HG03066 (cell line): ENCODE measurements around the gene NTM.

Experiments used
- ATAC-seq: cut with Tn5 transposase; IDR thresholded peaks from one replicate; pipeline ENCODE4 v1.9.1; 2021; ENCODE audit warnings: low read depth; ENCODE audit not compliant: unreplicated experiment

Gene NTM

DNA sequence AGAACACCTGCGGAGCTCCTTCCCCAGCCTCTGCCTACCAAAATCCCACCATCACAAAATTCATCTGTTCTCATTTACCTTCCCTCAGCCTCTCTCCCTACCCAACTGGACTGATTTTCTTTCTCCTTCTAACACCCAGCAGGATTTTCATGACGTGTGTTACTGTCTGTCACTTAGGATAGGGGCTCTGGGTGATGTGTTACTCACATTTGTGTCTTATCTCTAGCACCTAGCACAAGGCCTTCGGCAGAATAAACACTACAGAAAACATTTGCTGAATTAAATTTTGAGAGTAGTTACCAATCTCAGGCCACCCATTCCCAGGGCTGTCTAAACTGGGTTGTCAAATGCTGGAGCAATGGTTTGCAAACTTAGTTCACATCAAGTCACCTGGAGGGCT, 88.0 kb downstream of the NTM start:
- ATAC-seq, result no peak

DNA sequence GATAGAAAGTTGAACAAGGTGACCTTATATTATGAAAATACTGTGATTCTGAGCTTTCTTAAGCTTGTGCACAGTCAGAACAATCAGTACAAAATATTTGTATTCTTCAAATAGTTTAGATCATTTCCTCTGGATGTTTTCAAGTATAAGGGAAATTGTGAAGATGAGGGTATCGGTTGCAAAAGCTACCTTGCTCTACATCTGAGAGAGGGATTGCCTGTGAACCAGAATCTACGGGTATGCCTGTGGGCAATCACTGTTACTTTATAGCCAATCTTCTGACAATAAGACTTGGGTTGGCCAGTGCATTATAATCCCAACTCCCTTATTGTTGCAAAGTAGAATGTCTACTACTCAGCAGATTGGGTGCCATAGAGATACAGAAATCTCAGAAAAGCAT, 90.5 kb downstream of the NTM start:
- ATAC-seq, result no peak

GRCh38 chr11:131462622-131463021, 92.2 kb downstream of the NTM start:
- no peak for ATAC-seq

DNA sequence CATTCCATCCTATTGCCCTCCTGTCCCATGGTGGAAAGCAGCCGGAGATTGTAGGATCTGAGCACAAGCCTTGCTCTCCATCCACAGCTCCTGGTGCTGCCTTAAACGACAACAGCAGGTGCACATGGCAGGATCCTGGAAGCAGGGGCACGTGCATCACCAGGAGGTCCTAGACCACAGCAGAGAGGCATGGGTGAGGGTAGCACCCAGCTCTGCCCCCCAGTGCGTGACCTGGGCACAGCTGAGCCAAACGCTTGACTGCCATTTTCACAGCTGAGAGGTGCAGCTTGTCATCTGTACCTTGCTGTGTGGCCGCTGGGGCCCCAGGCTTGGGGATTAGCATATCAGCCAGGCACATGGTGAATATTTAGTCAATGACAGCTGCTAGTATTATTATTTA, 92.7 kb downstream of the NTM start:
- no peak for ATAC-seq

- no peak for ATAC-seq
Observed at GRCh38 chr11:131463649-131464425, 93.4 kb downstream of the NTM start.

- ATAC-seq, result no peak
Observed at GRCh38 chr11:131464461-131464860, 94.0 kb downstream of the NTM start.

DNA sequence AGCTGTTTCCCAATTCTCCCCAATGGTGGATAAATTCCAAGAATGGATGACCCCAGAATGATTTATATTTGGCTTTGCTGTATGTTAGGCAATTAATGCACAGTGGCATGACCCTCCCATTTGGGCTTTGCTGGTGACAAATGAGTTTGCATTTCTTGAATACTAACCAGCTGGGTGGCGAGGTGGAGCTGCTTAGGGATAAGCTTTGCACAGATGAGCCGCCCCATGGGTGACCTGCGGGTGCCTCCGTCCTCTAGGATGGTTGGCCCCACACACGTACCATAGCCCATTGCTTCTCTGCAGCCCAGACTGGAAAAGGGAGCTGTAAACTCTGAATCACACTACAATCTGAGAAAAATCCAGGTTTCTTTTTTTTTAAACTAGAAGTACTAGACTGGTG, 94.6 kb downstream of the NTM start:
- no peak for ATAC-seq

- no peak for ATAC-seq
Observed at GRCh38 chr11:131465746-131466145, 95.3 kb downstream of the NTM start.

DNA sequence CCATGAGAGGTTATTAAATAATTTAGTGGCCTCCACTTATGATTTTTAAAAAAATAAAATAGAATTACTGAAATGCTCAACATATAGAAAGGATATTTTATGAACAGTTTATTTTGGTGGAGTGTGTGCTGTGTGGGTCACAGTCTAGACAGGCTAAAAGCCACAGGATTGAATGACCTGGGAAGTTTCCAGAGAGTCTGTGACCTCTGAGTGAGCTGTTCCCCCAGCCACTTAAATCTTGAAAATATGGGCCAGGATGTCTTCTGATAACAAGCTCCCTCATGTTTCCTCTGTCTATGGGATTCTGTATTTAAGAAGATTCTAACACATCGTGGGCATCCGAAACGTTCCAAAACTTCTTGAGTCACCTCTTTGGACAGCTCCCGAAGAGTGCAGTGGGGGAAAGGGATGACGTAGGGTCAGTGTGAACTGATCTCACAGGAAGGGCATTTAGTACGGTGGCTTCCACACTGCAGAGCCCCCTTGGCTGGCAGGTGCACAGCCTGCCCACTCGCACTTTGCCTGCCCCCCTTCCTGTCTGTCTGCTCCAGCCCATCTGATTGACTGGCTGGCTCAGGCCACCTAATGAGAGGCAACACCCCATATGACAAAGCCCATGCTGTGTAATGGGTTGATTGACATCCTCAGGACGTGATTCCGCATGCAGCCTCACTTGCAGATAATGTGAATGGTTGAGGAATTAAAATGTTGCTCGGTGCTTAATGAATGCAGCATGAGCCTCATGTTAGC, 97.4 kb downstream of the NTM start:
- ATAC-seq, result no peak

- ATAC-seq, result no peak
Observed at GRCh38 chr11:131468565-131468964, 98.2 kb downstream of the NTM start.

DNA sequence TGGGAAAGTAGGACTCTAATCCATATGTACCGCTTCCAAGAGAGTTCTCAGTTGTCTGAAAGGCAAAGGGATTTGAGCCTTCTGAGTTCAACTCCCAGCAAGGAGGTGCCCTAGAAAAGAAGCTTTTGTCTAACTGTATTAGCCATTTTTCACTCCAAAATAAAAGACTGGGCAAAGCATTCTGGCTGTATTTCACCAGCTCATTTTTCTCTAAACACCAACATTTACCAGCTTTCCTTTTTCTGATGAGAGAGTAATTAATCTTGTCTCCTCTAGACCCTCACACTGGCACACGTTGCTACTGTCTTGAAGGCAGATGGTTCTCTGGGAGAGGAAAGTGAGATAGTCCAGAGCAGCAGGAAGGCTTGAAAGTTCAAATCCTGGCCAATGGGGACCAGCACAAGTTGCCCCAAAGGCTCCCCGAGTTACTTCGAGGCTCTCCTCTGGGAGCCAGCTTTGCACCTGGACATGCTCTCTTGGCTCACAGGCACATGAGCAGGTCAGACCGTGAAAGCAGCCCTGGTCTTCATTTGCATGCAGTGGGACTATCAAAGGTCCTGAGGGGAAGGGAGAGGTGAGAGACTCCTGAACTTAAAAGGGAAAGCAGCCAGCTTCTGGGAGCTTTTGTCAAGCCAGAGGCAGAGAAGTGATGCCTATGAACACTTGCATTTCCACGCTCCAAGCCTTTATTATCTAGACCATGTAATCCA, 100.0 kb downstream of the NTM start:
- ATAC-seq, result no peak

GRCh38 chr11:131471976-131472375, 101.6 kb downstream of the NTM start:
- no peak for ATAC-seq

- no peak for ATAC-seq
Observed at GRCh38 chr11:131474947-131475346, 104.5 kb downstream of the NTM start.

- ATAC-seq, result no peak
Observed at GRCh38 chr11:131476266-131476665, 105.9 kb downstream of the NTM start.

DNA sequence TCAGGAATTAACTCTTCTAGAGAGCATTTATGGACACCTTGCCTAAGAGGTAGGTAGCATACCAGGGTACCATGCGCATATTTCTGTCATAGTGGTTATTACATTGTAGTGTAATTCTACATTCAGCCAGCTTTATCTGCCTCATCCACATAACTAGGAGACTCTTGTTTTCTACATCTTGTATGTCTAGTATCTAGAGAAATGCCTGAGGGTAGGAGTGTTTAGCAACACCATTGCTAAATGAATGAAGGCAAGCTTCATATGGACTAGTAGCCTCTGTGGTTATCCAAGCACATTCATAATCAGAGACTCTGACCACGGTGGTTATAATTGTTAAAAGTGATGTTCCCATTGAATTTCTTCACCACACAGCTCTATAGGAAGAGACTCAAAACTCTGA, 107.9 kb downstream of the NTM start:
- ATAC-seq, result no peak

- no peak for ATAC-seq
Observed at GRCh38 chr11:131481303-131481702, 110.9 kb downstream of the NTM start.

DNA sequence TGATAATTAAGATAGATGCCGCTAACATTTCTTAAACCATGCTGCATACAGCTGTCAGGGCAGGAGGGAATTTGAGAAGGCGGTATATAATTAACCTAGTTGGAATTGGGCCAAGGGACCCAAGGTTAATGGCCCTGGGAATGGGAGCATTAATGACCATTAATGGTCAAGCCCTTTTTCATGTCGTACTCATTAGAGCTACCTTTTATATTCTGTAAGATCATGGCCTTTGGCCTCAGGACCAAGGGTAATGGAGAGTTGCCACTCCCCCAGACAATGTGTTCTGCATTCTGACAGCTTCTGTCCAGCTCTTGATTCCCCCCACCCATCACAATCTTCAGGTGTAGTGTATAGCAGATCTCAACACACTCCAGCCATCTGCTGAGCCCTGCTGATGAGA, 111.6 kb downstream of the NTM start:
- ATAC-seq, result no peak

DNA sequence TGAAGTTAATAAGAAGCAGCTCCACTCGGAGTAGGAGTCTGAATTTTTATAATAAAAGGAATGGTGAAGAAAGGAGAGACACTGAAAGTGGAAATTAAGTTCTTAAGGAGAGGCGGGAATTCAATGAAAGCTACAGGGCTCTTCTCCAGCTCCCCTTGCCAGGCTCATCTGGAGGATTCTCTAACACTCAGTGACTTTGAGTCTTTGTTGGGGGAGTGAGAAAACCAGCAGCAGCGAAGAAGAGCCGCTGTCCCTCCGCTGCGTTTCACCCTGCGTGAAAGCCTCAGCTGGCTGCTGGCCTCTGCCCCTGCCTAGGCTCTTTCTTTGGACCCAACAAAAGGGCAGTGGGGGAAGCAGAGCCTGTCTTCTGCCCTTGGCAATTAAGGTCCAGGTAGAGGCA, 113.0 kb downstream of the NTM start:
- ATAC-seq, result no peak

- no peak for ATAC-seq
Observed at GRCh38 chr11:131483877-131484276, 113.5 kb downstream of the NTM start.

- no peak for ATAC-seq
Observed at GRCh38 chr11:131486100-131486499, 115.7 kb downstream of the NTM start.

DNA sequence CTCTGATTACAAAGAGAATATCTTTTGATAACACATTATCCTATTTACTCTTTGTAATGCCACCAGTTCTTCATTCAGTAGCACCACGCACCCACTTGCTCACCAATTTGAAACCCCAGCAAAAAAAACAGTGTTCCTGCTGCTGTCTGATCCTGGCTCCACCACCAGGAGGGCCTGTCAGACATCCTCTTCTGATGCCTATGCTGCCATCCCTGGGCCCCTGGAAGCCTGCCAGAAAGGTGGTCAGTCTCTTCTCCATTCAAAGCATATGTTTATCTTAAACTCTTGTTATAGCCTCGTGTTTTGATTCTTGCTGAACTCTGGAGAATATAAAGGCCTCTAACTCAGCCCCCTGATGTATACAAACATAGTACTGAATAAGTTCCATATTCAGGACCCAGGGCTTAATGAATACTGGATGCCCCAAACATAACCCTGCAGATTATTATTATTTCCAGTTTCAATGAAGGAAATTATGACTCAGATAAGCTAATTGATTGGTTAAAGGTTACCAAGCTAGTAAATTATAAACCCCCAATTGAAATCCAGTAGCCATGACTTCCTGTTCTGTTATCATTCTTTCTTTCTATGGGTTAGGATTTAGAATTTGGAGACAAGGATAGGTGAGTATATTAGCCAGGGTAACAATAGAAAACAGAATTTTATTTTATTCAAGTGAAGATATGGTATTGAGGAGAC, 116.7 kb downstream of the NTM start:
- no peak for ATAC-seq
